ENCODE measurements around the gene FTO.
"Not testable (repeated sequence)": the region's sequence is repeated elsewhere in the genome, so short reads cannot be mapped to it uniquely, and the experiment has no call there.

Gene FTO

DNA sequence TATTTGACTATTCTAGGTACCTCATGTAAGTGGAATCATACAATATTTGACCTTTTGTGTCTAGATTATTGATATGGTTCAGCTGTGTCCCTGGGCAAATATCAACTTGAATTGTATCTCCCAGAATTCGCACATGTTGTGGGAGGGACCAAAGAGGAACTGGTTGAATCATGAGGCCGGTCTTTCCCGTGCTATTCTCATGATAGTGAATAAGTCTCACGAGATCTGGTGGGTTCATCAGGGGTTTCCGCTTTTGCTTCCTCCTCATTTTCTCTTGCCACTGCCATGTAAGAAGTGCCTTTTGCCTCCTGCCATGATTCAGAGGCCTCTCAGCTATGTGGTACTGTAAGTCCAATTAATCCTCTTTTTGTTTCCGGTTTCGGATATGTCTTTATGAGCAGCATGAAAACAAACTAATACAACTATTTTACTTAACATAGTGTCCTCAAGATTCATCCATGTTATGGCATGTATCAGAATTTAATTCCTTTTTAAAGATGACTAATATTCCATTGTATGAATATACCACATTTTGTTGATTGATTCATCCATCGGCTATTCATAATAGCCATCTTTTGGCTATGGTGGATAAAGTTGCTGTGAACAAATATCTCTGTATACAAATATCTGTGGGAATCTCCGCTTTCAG lies 129.1 kb downstream of the FTO start:
- DNase-seq = no peak

DNA sequence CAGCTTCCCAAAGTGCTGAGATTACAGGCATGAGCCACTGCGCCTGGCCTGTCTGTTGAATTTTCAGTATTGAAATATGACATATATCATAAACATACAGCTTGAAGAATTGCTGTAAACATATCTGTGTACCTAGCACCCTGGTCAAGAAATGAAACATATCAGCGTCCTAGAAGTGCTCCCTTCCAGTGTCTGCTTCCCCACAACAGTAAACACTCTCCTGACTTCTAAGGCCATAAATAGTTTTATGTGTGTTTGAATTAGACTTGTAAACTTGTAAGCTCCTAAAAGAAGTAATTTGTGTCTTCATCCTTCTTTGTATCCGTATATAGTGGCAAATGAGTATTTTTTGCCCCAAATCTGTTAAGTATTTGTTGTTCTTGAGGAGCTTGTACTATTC lies 132.2 kb downstream of the FTO start:
- DNase-seq = no peak

DNA sequence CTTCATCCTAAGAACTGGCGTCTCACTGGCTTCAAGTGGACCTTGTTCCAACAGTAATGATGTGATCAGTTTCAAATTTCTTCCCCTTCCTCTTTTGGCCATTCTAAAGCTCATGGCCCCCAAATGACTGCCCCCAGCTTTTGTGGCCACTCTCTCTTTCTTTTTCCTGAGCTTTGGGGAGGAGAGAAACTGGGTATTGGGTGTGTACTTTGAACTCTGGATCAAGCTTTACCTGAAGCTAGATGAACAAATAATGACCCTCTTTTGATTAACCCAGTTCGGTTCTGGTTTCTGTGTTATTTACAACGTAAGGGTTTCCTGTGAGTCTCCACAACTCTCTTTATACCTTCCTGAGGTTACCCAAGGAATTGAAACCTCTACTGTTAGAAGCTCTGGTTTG lies 132.7 kb downstream of the FTO start:
- no peak for DNase-seq

DNA sequence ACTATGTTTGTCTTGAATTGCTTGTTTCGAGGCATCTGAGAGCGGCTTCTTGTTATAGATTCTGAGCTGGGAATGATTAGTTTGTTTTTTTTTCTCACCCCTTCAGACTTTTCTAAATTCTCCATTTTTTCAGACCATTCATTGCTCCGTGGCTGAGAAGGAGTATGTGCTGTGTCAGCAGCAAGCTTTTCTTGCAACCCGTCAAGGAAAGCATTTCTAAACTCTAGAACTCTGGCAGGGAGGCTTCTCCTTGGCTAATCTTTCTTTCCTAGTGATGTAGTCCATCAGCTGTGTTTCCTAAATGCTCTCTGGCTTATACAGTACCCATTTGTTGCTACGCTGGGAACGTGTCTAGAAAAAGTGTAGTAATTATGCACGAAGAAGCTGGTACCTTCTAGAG lies 133.5 kb downstream of the FTO start:
- DNase-seq = no peak

DNA sequence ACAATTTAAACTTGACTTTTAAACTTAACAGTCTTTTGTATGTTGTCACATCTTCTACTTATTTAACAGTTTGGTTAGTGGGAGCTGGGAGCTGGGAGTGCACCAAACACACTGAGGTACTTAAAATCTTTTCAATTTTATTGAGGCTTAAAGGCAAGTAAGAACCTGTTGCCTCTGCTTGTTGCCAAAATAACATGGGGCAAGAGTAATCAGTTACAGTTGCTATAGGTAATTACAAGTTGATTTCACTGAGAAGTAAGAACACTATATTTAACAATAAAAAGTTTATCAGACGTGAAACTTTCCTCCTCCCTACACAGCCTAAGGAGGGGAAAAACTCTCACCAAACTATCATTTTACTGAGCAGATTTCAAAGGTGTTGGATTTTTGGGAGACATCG lies 135.2 kb downstream of the FTO start:
- no peak for DNase-seq

- DNase-seq = no peak
Observed at GRCh38 chr16:53840456-53840855, 136.5 kb downstream of the FTO start.

DNA sequence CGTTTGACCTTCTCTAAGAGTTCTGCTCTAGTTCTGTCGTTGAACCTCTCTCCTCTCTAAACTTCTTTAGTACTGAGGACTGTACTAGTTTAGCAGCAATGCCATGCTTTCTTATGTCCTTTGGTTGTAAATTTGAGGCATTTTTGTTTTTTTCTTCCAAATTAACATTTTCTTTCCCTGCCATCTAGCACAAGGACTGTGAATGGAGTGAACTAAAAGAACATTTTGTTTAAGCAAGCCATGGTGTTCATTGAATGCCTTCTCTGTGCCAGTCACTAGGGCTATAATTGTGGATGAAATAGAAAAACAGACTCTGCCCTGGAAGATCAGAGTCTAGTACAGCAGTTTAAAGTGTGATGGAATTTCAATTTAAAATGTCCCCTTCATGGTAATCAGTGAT lies 137.9 kb downstream of the FTO start:
- DNase-seq = no peak

- no peak for DNase-seq
Observed at GRCh38 chr16:53843084-53843483, 139.1 kb downstream of the FTO start.

DNA sequence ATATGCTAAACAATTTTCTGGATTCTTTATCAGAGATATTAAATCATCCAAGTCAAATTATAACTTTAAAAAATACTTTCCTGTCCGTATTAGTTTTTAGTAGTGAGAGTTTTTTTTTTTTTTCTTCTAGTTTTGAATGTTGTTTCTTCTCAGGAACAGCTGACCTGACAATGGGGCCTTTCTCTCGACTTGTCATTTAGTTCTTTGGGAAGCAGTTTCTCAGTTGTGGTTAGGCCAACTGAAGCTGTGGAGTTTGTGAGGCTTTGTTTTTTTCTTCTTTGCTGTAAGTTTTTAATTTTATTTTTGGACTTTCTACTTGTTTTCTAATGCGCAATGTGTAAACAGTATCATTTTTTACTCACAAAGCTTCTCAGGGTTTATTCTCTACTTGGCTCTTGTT lies 140.8 kb downstream of the FTO start:
- no peak for DNase-seq

- not testable (repeated sequence) for DNase-seq
Observed at GRCh38 chr16:53846549-53846948, 142.6 kb downstream of the FTO start.

DNA sequence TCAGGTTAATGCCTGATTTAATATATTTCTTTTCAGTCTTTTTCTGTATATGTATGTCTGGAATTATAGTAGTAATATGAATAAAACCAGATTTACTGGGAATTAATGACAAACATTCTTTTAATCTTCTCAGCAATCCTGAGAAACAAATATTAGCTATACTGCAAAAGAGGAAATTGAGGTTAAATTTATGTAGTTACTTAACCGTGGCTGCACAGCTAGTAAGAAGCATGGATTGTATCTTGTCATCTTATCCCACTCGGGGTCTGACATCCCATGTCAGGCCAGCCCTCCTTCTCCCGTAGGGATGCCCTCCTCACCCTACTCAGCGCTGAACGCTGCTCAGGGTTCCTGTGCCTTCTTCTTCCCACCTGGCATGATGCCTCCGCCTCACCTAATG lies 143.0 kb downstream of the FTO start:
- DNase-seq = no peak

GRCh38 chr16:53848277-53848942 lies 144.5 kb downstream of the FTO start:
- DNase-seq = no peak

DNA sequence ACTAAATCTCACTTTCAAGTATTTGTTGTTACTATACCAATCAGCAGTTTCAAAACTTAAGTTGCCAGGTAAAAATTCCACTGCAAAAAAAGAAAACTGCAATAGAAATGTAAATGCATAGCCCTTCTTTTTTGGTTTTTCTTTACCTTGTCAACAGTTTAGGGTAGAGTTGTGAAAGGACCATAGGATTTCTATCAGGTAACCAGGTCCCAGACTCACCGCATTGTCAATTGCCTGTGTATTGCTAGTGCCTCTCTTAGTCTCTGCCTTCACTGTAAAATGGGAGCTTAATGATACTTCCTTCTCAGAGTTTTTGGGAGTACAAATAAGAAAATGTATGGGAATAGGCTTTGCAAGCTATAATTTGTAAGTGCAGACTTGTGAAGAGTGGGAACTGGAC lies 145.0 kb downstream of the FTO start:
- no peak for DNase-seq

- DNase-seq = no peak
Observed at GRCh38 chr16:53849585-53849984, 145.6 kb downstream of the FTO start.

- DNase-seq = no peak
Observed at GRCh38 chr16:53849994-53850393, 146.0 kb downstream of the FTO start.

- no peak for DNase-seq
Observed at GRCh38 chr16:53852678-53853077, 148.7 kb downstream of the FTO start.

DNA sequence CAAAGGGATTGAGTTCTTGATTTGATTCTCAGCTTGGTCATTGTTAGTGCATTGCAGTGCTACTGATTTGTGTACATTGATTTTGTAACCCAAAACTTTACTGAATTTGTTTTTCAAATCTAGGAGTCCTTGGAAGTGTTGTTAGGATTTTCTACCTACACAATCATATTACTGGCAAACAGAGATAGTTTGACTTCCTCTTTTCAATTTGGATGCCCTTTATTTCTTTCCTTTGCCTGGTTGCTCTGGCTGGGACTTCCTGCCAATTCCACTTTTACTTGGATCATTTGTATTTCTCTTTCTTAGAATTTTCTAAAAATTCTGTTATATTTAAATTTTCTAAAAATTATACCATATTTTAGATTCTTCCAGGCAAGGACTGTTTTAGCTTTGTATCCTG lies 151.1 kb downstream of the FTO start:
- DNase-seq = no peak

DNA sequence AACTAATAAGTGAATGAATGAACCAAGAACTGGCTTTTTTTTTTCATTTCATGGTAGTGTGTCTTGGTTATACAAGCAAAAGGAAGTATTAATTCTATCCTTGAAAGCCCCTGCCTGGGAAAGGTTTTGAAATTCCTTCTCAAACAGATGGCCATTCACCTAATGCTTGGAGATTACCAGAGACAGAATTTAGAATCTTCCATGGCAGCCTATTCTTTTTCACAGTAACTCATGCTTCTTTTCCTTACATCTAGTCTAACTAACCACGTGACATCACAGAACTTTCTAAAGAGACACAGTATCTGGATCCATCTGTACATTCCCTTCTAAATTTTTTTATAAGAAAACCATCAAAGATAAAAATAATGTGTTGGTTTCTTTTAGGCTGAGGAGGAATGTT lies 151.6 kb downstream of the FTO start:
- DNase-seq = no peak

GRCh38 chr16:53859995-53860540 lies 156.1 kb downstream of the FTO start:
- no peak for DNase-seq

GRCh38 chr16:53863861-53864260 lies 159.9 kb downstream of the FTO start:
- DNase-seq = no peak

GRCh38 chr16:53864819-53865493 lies 161.0 kb downstream of the FTO start:
- no peak for DNase-seq

- no peak for DNase-seq
Observed at GRCh38 chr16:53865494-53865863, 161.5 kb downstream of the FTO start.

DNA sequence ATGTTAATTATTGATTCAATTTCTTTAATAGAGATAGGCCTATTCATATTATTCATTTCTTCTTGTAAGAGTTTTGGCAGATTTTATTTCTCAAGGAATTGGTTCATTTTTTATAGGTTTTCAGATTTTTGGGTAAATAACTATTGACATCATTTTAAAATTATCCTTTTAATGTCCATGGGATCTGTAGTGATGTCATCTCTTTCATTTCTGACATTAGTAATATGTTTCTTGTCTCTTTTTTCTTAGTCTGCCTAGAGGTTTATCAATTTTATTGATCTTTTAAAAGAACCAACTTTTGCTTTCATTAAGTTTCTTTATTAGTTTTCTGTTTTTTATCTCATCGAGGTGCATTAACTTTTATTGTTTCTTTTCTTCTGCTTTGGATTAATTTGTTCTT lies 162.6 kb downstream of the FTO start:
- no peak for DNase-seq

DNA sequence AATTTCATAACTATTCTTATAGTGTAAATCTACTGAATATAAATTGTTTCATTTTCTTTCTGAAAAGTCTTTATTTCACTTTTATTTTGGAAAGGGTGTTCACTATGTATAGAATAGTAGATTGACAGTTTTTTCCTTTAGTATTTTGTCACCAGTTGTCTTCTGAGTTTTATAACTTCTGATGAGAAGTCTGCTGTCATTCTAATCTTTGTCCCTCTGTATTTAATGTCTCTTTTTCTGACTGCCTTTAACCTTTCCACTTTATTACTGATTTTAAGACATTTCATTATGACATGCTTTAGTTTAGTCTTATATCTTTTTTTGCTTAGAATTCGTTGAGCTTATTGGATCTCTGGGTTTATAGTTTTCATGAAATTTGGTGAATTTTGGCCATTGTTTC lies 166.9 kb downstream of the FTO start:
- DNase-seq = no peak
